ENCODE data around the gene MAP1LC3B. TPM values are rescaled to one million over a fixed set of nuclear protein-coding genes. Genes with fewer than 3 reads are reported as not detected.

The MAP1LC3B gene
- total and polyA plus RNA-seq, 2 of the 8 experiments (the other 6 are each of a cell fraction or from before 2014, with no cell fraction given) = 29.5 to 48.5 TPM

GRCh38 chr16:87446479-87446878 is 54.3 kb downstream of the MAP1LC3B start:
- no peak overlapping the region for H2BK120ac ChIP-seq (replicated peaks; ENCODE audit: low read depth, low read length)
- POLR2A ChIA-PET (ENCODE audit: partially characterized antibody) = interaction anchor here (0.6 kb wide), 1 partner anchor 130 kb away, joined by 4 read pairs; no protein-coding TSS in a partner anchor
- H3K4me1 ChIP-seq (replicated peaks in 1 of 4; ENCODE audit: control insufficient read depth in 3 of 4, insufficient read depth in 4 of 4, low read length in 3 of 4) = no peaks in the 10 kb centered on the region
- no peak overlapping the region for H3K27ac ChIP-seq (ENCODE audit: low read depth, low read length)
- peaks cover 3% of the 10 kb centered on the region in 2 experiments; a peak in 3 of 4 replicates for H3K9me3 ChIP-seq (ENCODE audit: insufficient read depth in 2 of 2, low read depth in 1 of 2, low read length in 1 of 2)
- no peak overlapping the region for H4K8ac ChIP-seq (ENCODE audit: extremely low read depth, insufficient read depth, low read length)
- H3K23ac ChIP-seq (ENCODE audit: insufficient read length) = no peak overlapping the region
- no peak overlapping the region for H2AK5ac ChIP-seq (ENCODE audit: low read depth, low read length)
- no peak overlapping the region for H3K56ac ChIP-seq (replicated peaks; ENCODE audit: insufficient read length, low read depth, low read length)
- no peak overlapping the region for H4K91ac ChIP-seq (replicated peaks; ENCODE audit: insufficient read length, low read length)
- TF ChIP-seq EZH2 (IDR thresholded peaks at IDR 0.05; ENCODE audit: low read depth, low read length, severe bottlenecking) = no peak
- no peak for TF ChIP-seq BCL11A (IDR thresholded peaks at IDR 0.05; ENCODE audit: low read depth in 2 of 2, low read length in 2 of 2)
- TF ChIP-seq SP1 (IDR thresholded peaks at IDR 0.05; ENCODE audit: low read depth, low read length) = no peak
- no peak for TF ChIP-seq RFX5 (IDR thresholded peaks at IDR 0.05; ENCODE audit: borderline replicate concordance, low read depth, low read length)
- H3K18ac ChIP-seq (ENCODE audit: extremely low read depth, low read length) = no peak overlapping the region
- no peak overlapping the region for H2BK5ac ChIP-seq (ENCODE audit: low read depth, low read length)
- WGBS, 2 experiments (ENCODE audit: extremely low coverage in 1 of 2, insufficient coverage in 1 of 2, insufficient read length in 1 of 2, insufficient replicate concordance in 2 of 2, low coverage in 1 of 2, low lambda C conversion rate in 2 of 2, missing lambda C conversion rate in 1 of 2) = 88% methylated on average over 7 of the region's 7 CpGs; no CpG with 5 or more reads in 1 of the 2 experiments
- FAIRE-seq (no peak), DNase-seq (ENCODE audit: low read depth in 1 of 2, low spot score in 2 of 2) (no peak)
- H3K4me2 ChIP-seq (ENCODE audit: insufficient read depth in 1 of 2, low read depth in 2 of 2, low read length in 2 of 2) = no peak overlapping the region
- H4K20me1 ChIP-seq (replicated peaks in 1 of 2; ENCODE audit: control insufficient read depth in 1 of 2, insufficient read depth in 2 of 2, low read length in 2 of 2) = peaks cover 0 to 5% of the 10 kb centered on the region in 2 experiments
- H3K79me2 ChIP-seq (ENCODE audit: control insufficient read depth in 1 of 2, insufficient read depth in 2 of 2, low read length in 2 of 2) = no peaks in the 10 kb centered on the region; a peak in 1 of 4 replicates
- H2BK15ac ChIP-seq (ENCODE audit: low read length) = no peak overlapping the region
- H3K27me3 ChIP-seq (replicated peaks in 1 of 4; ENCODE audit: control insufficient read depth in 3 of 4, extremely low read depth in 1 of 4, insufficient read depth in 3 of 4, low read length in 3 of 4) = no peaks in the 10 kb centered on the region
- no peak overlapping the region for H3K9ac ChIP-seq (replicated peaks in 1 of 4; ENCODE audit: extremely low read depth in 1 of 4, low read depth in 3 of 4, low read length in 3 of 4)
- no peaks in the 10 kb centered on the region for H3K23me2 ChIP-seq (ENCODE audit: low read depth, low read length)
- no peak overlapping the region for H3K14ac ChIP-seq (ENCODE audit: insufficient read length)
- no peak overlapping the region for H3K4me3 ChIP-seq (ENCODE audit: extremely low read depth in 1 of 4, insufficient read depth in 2 of 4, low read depth in 3 of 4, low read length in 4 of 4)
- no peak overlapping the region for H2BK12ac ChIP-seq (ENCODE audit: low read depth, low read length)
- H3K36me3 ChIP-seq (ENCODE audit: control insufficient read depth in 2 of 4, insufficient read depth in 4 of 4, low read length in 3 of 4) = peaks cover 2 to 31% (median 13%) of the 10 kb centered on the region in 4 experiments; a peak in 6 of 8 replicates
- no peak overlapping the region for H2BK20ac ChIP-seq (ENCODE audit: low read length)
- H4K5ac ChIP-seq (ENCODE audit: insufficient read length, low read depth, low read length) = no peak overlapping the region
- no peak overlapping the region for H3K4ac ChIP-seq (replicated peaks; ENCODE audit: insufficient read length, low read depth, low read length)
- H2AFZ ChIP-seq (ENCODE audit: low read length) = no peak overlapping the region
- H3K79me1 ChIP-seq (ENCODE audit: low read depth, low read length) = no peaks in the 10 kb centered on the region; the same call in 1 of the 2 replicates
- CTCF ChIA-PET (ENCODE audit: partially characterized antibody) = interaction anchor here (0.6 to 0.7 kb wide), 3 partner anchors 17 to 534 kb away, joined by 3 to 5 read pairs (median 4); no protein-coding TSS in a partner anchor
